HG03159 (cell line): Measurements from ENCODE around the gene SEC14L2.
"Not testable (repeated sequence)": the region's sequence is repeated elsewhere in the genome, so short reads cannot be mapped to it uniquely, and the experiment has no call there.

Experiments
- ATAC-seq: cut with Tn5 transposase; IDR thresholded peaks from one replicate; pipeline ENCODE4 v1.9.1; 2021; ENCODE audit warnings: mild to moderate bottlenecking, moderate library complexity; ENCODE audit not compliant: unreplicated experiment

SEC14L2 gene

DNA sequence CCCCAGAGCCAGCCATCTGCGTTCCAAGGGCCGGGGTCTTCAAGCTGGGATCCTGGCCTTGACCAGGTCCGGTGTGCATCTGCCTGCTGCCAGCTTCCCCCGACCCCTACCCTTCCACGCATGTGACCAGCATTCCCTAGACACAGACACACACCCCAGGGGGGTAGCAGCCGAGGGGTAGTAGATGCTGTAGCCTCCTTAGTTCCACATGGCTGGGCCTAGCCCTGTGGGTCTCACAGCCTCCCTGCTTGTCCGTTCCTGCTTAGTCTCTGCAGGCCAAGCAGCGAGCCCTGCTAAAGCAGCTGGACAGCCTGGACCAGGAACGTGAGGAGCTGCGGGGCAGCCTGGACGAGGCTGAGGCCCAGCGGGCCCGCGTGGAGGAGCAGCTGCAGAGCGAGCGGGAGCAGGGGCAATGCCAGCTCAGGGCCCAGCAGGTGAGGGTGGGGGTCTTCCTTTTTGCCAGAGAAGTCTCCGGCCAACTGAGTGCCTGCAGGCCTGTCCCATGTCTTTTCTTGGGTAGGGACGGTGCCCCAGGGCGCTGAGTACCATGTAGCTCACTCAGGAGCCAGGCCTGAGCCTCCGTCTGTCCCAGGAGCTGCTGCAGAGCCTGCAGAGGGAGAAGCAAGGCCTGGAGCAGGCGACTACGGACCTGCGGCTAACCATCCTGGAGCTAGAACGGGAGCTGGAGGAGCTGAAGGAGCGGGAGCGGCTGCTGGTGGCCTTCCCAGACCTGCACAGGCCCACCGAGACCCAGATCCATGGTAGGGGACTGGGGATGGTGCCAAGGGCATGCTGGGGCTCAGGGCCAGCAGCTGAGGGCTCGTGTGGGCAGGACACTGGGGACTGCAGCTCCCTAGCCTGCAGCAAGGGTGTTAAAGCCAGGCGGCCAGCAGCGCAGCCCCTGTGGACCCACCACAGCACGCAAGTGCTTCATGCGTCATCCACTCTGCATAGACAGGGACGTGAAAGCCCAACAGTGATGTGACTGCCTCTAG, 23.2 kb upstream of the SEC14L2 start:
- no peak for ATAC-seq

DNA sequence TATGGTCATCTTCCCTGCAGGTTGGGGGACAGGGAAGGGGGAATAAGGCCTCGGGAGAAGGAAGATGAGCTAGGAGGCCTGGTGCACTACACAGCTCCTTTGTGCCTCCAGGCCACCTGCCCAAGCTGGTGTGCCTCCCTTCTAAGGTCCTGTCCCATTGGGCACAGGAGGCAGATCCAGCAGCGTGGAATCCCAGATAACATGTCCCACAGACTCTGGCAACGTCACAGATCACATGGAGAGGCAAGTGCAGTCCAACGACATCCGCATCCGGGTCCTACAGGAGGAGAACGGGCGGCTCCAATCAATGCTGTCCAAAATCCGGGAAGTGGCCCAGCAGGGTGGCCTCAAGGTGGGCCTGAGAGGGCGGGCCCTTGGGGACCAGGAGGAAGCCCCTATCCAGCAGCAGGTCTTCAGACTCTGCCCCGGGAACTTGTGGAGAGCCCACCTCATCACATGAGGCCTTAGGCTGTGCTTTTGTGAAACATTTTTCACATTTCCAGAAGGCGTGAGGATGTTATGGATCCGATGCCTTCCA, 21.4 kb upstream of the SEC14L2 start:
- no peak for ATAC-seq

DNA sequence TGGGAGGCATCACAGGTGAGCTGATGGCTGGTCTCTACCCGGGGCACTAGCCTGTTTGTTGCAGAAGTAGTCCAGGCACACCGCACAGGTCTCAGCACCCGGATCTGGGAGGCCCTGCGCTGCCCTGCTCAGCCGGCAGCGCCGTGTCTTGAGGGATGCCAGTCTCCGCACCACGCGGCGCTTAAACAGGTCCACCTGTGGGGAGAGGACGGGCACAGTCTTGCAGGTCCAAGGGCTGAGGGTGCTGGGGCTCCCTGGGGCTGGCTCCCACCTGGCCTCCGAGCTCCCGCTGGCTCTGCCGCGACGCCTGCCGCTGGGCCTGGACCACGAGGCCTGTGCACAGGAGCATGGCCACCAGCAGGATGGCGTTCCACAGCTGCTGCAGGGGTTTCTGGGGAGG, 16.8 kb upstream of the SEC14L2 start:
- ATAC-seq: no peak

DNA sequence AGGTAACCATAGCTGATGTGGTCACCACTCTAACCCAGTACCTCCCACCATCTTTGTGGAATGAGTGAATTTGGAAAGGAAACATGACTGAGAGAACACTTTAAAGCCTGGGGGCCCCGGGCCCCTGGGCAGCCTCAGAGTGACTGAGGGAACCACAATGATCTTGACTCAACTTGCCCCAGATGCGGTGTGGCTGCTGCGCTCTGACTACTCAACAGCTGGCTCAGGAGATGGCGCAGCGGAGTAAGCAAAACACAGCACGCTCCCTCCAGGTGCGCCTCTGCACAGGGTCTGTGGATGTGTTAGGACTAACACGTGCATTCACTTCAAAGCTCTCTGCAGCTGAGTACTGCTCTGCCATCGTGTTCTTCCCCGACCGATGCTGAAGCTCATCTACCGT, 15.6 kb upstream of the SEC14L2 start:
- no peak for ATAC-seq

DNA sequence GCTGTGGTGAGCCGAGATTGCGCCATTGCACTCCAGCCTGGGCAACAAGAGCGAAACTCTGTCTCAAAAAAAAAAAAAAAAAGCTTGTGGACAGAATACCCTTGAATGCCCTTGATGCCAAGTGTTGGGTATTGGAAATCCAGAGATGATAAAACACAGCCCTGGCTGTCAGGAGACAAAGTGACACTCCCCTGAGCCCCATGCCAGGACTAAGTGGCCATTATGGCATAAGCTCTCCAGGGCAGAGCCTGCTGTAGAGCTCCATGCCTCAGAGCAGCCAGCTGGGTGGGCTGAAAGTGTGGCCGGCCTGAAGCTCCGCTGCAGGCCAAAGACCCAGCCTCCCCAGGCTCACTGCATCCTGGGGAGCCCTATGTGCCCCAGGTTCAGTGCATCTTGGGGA, 14.5 kb upstream of the SEC14L2 start:
- ATAC-seq: no peak

DNA sequence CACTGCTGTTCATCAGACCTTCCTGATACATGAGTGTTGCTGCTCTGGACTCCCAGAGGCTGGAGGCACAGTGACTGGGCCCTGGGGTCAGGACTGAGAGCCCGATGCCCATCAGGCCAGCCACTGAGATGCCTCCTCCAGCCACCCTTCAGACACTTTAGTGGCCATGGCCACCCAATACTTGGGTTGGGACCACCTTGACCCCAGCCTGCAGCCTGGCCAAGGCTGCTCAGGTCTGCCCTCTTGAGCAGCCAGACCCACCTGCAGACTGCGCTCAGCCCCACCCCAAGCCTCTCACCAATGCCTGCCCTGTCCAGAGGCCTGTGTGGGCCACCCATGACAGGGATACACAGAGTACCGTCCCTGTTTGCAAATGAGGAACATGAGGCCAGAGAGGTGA, 13.8 kb upstream of the SEC14L2 start:
- ATAC-seq: no peak

DNA sequence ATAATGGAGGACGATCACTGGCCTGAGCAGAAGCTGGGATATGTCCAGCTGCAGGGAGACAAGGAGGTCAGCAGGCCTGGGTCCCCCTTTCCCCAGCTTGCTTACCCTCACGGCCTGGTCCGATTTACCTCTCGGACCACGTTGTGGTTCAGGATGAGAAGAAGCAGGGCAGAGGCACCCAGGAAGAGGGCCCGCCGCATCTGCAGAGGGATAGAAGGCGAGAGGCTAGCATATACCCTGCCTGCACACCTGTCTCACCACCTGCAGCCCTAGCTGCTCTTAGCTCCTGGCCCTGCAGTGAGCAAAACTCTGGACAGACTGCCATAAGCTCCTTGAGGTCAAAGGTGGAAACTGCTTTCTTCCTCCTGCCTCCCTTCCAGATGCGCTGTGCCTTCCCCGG, 10.9 kb upstream of the SEC14L2 start:
- ATAC-seq: no peak

DNA sequence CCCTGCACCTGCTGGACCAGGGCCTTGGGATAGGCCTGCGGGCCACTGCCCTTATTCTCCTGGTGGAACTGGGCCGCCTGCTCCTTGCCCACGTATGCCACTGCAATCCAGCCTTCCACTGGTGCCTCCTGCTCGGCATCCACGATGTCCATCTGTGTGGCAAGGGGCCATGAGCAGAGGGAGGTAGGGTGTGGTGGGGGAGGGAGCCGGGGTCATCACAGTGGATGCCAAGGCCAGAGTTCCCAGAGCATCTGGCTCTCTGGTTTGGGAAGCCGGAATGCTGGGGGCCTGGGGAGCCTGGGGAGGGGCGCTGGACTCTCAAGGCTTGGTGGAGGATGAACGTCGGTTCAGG, 10.2 kb upstream of the SEC14L2 start:
- ATAC-seq: no peak

DNA sequence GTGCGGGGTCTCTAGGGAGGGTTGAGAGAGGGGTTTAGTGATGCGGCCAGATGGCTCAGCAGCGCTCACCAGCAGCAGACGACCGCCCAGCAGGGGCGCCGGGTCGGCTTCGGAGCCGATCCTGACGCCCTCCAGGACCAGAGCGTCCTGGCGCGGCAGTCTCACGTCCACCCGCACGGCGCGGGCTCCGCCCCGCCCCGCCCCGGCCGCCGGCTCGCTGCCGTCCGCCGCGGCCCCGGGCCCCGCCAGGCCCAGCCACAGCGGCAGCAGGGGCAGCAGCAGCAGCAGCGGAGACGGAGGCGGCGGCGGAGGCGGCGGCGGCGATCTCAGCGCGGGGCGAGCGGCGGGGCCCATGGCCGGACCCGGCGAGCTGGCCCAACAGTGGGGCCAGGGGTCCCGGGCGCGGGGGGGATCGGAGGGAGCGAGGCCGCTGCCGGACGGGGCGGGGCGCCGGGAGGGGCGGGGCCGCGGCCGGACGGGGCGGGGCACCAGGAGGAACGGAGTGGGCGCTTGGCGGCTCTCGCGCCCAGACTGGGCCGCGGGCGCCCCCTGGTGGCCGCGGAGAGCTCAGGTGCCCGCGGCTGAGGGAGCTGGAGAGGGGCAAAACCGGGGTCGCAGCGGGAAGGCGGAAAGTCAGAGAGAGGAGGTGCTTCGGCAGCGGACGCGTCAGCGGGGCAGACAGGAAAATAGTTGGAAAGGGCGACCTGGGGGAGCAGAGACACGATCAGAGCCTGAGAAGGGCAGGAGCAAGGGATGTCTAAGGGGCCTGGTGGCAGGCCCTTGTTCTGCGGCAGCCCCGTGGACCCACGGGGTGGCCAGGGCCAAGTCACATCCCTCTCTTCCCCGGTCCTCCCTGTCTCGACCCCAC, 9.6 kb upstream of the SEC14L2 start, which contains the start of gene RNF215:
Gene RNF215, minus strand, starts transcription at position 452 of the 868 bp plus-strand sequence. Its CDS starts 98 bp downstream, at position 354.
- ATAC-seq: peak; percentile 58

DNA sequence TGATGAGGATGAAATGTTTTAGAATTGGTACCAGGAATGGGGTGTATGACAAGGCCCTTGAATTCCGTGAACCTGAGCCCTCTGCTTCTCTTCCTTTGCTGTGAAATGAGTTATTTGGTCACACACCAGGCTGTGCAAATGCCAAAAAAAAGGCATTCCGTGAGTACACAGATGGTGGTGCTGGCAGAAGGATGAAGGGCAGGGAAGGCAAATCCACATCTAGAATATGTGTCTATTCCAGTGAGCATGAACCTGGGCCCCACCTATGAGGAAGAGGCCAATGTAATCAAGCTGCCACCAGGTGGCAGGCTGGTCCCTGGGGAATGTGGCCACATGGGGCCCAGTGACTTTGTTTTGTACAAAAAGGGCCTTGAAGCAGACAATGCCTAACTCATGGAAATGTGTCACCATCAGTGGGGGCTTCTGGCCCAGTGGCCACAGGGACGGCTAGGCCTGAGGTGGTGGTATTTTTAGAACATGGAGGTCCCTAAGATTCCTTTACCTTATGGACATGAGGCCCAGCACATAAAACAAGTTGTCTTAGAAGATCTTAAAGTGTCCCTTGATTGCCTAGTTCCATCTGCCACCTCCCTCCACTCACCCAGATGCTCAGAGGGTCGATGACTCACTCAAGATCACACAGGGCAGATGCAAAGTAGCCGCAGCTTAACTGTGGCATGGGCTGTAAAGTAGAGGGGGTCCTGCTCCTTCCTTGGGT, 5.7 kb upstream of the SEC14L2 start:
- no peak for ATAC-seq

DNA sequence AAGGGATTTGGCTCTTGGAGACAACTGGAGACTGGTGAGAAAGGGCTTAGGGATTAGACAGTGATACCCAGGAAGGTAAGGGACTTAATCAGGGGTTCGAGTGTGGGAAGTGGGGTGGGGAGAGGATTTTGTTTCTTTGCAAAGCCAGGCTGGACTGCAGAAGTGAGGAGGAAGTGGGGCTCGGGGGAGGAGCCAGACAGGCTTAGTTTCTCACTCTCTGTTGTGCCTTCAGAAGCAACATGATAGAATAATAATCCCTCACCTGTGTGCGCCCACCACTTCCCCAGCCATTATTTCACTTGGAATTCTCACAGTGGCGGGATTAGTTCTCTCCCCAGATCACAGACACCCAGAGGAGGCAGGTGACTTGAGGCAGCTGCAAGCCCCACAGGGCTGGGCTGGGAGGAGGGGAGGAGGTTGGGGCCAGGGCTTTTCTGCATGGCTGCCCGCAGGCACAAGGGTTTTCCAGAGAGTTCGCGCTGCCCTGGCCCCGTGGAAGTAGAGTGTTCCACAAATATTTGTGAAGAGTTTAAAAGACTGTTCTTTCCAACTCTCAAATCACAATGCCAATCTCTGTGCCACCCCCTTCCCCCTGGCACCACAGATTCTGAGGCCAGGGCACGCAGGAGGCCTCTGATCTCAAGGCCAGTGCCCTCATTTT, 4.0 kb upstream of the SEC14L2 start:
- ATAC-seq: no peak

DNA sequence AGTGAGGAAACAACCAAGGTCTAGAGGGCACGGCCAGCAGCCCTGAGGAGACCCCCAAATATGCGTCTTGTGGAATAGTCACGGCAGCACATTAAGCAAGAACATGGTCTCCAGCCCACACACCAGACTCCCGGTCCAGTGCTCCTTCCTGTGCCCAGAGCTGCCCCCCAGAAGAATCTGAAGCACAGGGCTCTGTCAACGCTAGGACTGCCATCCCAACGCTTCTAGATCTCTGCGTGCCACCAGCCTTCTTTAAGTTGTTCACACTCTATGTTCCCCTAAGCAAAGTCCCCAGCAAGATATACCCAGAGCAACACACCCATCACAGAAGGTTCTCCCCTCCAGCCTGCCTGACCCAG, 3.5 kb upstream of the SEC14L2 start:
- no peak for ATAC-seq

DNA sequence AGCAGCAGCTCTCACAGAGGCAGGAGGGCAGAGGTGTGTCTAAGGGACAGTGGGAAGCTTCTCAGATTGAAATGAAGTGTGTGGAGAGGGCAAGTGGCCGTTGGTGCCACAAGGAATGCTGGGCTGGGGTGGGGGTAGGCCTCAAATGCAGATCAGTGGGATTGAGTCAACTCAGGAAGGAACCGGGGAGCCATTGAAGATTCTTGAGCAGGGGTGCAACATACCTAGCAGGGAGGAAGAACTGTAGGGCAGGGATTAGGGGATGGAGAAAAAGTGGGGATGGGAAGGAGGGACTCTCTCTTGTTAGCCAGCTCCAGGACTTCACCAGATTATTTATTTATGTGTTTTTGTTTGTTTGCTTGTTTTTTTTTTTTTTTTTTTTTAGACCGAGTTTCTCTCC, 2.9 kb upstream of the SEC14L2 start:
- no peak for ATAC-seq

DNA sequence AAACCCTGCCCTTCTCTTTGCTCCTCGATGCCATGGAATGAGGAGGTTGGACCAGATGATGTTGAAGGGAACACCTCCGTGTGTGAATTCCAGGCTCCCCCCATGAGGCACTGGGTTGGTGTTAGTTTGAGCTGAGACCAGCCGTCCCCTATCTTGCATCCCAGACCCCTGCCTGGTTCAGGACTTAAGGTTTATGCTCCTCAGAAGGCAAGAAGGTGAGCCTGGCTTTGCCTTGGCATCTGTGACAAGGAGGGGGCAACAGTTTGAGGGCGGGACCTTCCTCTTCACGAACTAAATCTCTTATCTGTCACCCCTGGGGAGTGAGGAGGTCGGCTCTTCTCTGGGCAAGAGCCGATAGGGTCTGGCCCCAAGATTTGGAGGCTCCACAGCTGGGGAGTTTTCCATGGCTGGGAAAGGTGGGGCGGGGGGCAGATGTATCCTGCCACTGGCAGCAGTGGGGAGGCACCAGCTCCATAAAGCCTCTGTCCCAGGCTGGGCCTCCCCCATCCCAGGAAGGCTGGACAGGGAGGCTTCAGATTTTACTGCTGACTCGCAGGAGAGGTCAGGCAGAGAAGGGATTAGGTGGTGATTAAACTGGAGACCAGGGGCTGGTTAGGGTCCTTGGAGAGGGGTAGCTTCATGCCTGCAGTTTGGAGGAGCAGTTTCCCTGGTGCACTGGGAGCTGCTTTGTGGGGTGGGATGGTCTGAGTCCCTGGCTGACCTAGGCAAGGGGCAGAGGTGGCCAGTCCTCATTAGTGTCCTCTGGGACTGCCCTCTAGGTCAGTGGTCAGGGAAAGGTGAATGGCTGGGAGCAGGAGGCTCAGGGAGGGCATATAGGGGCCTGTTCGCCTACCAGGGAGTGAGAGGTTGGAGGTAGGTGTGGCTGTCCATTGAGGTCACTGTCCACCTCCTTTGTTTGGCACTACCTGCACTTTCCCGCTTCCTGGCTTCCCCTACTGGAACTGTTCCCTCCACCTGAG, 1.1 kb downstream of the SEC14L2 start:
- no peak for ATAC-seq

DNA sequence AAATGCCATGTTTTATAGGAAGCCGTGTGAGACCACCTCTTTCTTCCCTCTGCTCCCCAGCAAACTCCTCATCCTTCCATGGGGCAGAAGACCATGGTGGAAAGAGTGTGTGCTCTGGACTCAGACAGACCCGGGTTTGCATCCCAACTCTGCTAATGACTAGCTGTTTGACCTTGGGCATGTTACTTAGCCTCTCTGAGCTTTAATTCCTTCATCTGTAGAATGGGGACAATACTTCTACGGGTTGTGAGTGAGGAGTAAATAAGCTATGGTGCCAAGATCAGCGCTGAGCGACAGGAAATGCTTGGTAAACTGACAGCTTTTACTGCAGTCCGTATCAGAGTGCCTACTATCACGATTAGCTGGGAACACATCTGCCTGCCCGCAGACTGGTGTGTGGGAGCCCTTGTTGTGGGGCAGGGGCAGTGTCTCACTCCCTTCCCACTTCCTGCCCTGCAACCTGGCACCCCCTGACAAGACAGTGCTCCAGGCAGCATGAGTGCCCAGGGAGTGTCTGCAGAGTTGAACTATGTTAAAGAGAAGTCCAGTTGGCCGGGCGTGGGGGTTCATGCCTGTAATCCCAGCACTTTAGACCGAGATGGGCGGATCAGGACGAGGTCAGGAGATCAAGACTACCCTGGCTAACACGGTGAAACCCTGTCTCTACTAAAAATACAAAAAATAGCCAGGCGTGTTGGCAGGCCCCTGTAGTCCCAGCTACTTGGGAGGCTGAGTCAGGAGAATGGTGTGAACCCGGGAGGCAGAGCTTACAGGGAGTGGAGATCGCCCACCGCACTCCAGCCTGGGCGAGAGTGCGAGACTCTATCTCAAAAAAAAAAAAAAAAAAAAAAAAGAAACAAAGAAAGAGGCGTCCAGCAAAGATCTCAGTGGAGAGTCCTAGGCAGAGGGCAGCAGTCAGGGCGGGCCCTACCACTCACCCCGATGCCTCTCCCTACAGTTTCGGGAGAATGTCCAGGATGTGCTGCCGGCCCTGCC, 2.2 kb downstream of the SEC14L2 start:
- no peak for ATAC-seq

DNA sequence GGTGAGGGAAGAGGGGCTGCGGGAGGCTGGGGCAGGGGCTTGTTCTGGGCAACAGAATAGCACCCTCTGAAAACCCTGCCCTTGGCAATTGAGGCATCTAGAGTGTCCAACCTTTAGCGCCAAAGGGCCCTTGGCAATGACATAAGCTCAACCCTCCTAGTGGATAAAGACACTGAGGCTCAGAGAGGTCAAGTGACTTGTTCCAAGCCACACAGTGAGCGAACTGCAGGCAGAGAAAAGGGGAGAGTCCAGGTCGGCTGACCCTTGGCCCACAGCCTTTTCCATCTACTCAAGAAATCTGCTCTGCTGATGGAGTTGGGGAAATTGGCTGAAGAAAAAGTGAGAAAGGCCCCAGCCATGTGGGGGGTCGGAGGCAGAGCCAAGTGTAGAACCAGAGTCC, 2.9 kb downstream of the SEC14L2 start:
- ATAC-seq: no peak

DNA sequence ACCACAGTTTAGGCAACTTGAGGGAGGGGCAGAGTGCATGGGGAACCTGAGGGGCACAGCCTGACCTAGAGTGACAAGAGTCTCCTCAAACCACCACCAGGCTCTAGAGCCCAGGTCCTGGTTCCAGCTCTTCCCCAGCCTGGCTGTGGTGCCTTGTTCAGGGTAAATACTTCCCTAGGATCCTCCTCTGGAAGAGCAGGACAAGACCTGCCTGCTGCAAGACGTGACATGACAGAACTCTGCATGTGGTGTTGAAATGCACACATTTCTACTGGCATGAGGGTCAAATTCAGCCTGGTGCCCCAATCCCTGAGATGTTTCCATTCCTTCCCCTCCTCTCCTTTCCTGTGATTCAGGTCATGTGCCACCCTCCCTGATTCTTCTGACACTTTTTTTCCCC, 3.3 kb downstream of the SEC14L2 start:
- no peak for ATAC-seq

DNA sequence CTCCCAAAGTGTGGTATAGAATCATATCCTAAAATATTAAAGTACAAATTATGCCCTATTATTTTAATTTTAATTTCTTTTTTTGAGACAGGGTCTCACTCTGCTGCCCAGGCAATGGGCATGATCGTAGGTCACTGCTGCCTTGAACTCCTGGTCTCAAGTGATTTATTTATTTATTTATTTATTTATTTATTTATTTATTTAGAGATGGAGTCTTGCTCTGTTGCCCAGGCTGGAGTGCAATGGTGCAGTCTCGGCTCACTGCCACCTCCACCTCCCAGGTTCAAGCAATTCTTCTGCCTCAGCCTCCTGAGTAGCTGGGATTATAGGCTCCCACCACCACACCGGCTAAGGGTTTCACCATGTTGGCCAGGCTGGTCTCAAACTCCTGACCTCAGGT, 4.2 kb downstream of the SEC14L2 start:
- not testable (repeated sequence) for ATAC-seq
